Activated CD4-positive, alpha-beta T cell treated with anti-CD3 and anti-CD28 coated beads, Interleukin-2, amount 10 ng/mL, durations not matched to agents 24 days and 14 days (primary cell): Measurements from ENCODE around the gene CACNA2D3. TPM values are rescaled to one million over a fixed set of nuclear protein-coding genes. Genes with fewer than 3 reads are reported as not detected.

Experiments
- DNase-seq: peaks from one replicate; pipeline ENCODE4 v3.0.0; 2022
- H3K27ac Mint-ChIP-seq: one replicate; pipeline ENCODE4 v1.8.0; 2022; ENCODE audit warnings: mild to moderate bottlenecking, mixed read lengths
- H3K27me3 Mint-ChIP-seq: one replicate; pipeline ENCODE4 v1.8.0; 2022; ENCODE audit warnings: mixed read lengths
- H3K36me3 Mint-ChIP-seq: one replicate; pipeline ENCODE4 v1.8.0; 2022; ENCODE audit warnings: low read depth, mild to moderate bottlenecking, mixed read lengths
- H3K4me1 Mint-ChIP-seq: one replicate; pipeline ENCODE4 v1.8.0; 2021; ENCODE audit warnings: mixed read lengths
- H3K4me3 Mint-ChIP-seq: one replicate; pipeline ENCODE4 v1.8.0; 2022; ENCODE audit warnings: mild to moderate bottlenecking, moderate library complexity, mixed read lengths
- H3K9me3 Mint-ChIP-seq: one replicate; pipeline ENCODE4 v1.8.0; 2021; ENCODE audit warnings: mixed read lengths
- intact Hi-C: fragments of 100-400 bp; cut with micrococcal nuclease; formaldehyde crosslinking; loops from one replicate; pipeline ENCODE4 v1.15.1; 2023
- total RNA-seq: library from RNA; stranded (reverse); gene quantifications from 2 replicates; pipeline ENCODE4 v1.2.3, GENCODE V29; 2022

The CACNA2D3 gene
- total RNA-seq, 1 donor from 2014 or later, result not detected

- no peaks in the 10 kb centered on the region for H3K4me1 Mint-ChIP-seq
- intact Hi-C loops, result no loop called here
- no peaks in the 10 kb centered on the region for H3K9me3 Mint-ChIP-seq
- no peaks in the 10 kb centered on the region for H3K27me3 Mint-ChIP-seq
- no peaks in the 10 kb centered on the region for H3K36me3 Mint-ChIP-seq
- no peak overlapping the region for H3K4me3 Mint-ChIP-seq
- no peak for DNase-seq
- no peak overlapping the region for H3K27ac Mint-ChIP-seq
Measured at GRCh38 chr3:54137311-54137710, 15.0 kb downstream of the CACNA2D3 start.

GRCh38 chr3:54138937-54139547 lies 16.7 kb downstream of the CACNA2D3 start:
- no peaks in the 10 kb centered on the region for H3K9me3 Mint-ChIP-seq
- intact Hi-C loops, result no loop called here
- H3K4me3 Mint-ChIP-seq, result no peak overlapping the region

GRCh38 chr3:54139630-54140029 lies 17.3 kb downstream of the CACNA2D3 start:
- intact Hi-C loops, result no loop called here
- Mint-ChIP-seq H3K4me1 (no peaks in the 10 kb centered on the region), H3K27ac (no peak overlapping the region), H3K4me3 (no peak overlapping the region), H3K27me3 (no peaks in the 10 kb centered on the region), H3K9me3 (no peaks in the 10 kb centered on the region), H3K36me3 (no peaks in the 10 kb centered on the region)
- DNase-seq, result no peak

More at GRCh38 chr3:54138937-54139547, 16.7 kb downstream of the CACNA2D3 start:
- Mint-ChIP-seq H3K27me3 (no peaks in the 10 kb centered on the region), H3K36me3 (no peaks in the 10 kb centered on the region), H3K27ac (no peak overlapping the region), H3K4me1 (no peaks in the 10 kb centered on the region)
- no peak for DNase-seq

- DNase-seq, result no peak
- Mint-ChIP-seq H3K27ac (no peak overlapping the region), H3K27me3 (no peaks in the 10 kb centered on the region), H3K9me3 (no peaks in the 10 kb centered on the region), H3K4me1 (no peaks in the 10 kb centered on the region), H3K4me3 (no peak overlapping the region), H3K36me3 (no peaks in the 10 kb centered on the region)
- intact Hi-C loops, result no loop called here
Measured at GRCh38 chr3:54144284-54144683, 21.9 kb downstream of the CACNA2D3 start.

- Mint-ChIP-seq H3K36me3 (no peaks in the 10 kb centered on the region), H3K9me3 (no peaks in the 10 kb centered on the region), H3K4me3 (no peak overlapping the region), H3K27ac (no peak overlapping the region), H3K4me1 (no peaks in the 10 kb centered on the region), H3K27me3 (no peaks in the 10 kb centered on the region)
- DNase-seq, result no peak
- intact Hi-C loops, result no loop called here
Measured at GRCh38 chr3:54146506-54147239, 24.3 kb downstream of the CACNA2D3 start.

GRCh38 chr3:54150864-54151467 lies 28.6 kb downstream of the CACNA2D3 start:
- Mint-ChIP-seq H3K9me3 (no peaks in the 10 kb centered on the region), H3K4me3 (no peak overlapping the region), H3K4me1 (no peaks in the 10 kb centered on the region), H3K36me3 (no peaks in the 10 kb centered on the region), H3K27ac (no peak overlapping the region), H3K27me3 (no peaks in the 10 kb centered on the region)
- DNase-seq, result no peak
- intact Hi-C loops, result no loop called here

GRCh38 chr3:54153477-54153876 lies 31.1 kb downstream of the CACNA2D3 start:
- H3K27me3 Mint-ChIP-seq, result no peaks in the 10 kb centered on the region
- no peaks in the 10 kb centered on the region for H3K36me3 Mint-ChIP-seq
- H3K9me3 Mint-ChIP-seq, result no peaks in the 10 kb centered on the region
- DNase-seq, result no peak
- H3K4me1 Mint-ChIP-seq, result no peaks in the 10 kb centered on the region
- intact Hi-C loops, result no loop called here
- no peak overlapping the region for H3K4me3 Mint-ChIP-seq
- no peak overlapping the region for H3K27ac Mint-ChIP-seq

- Mint-ChIP-seq H3K27me3 (no peaks in the 10 kb centered on the region), H3K9me3 (no peaks in the 10 kb centered on the region), H3K4me3 (no peak overlapping the region), H3K27ac (no peak overlapping the region), H3K4me1 (no peaks in the 10 kb centered on the region), H3K36me3 (no peaks in the 10 kb centered on the region)
- intact Hi-C loops, result no loop called here
- DNase-seq, result no peak
Measured at GRCh38 chr3:54157860-54158259, 35.5 kb downstream of the CACNA2D3 start.

GRCh38 chr3:54159917-54160316 lies 37.6 kb downstream of the CACNA2D3 start:
- no peak overlapping the region for H3K4me3 Mint-ChIP-seq
- H3K9me3 Mint-ChIP-seq, result no peaks in the 10 kb centered on the region
- intact Hi-C loops, result no loop called here
- DNase-seq, result no peak
- H3K27me3 Mint-ChIP-seq, result no peaks in the 10 kb centered on the region
- H3K27ac Mint-ChIP-seq, result no peak overlapping the region
- H3K4me1 Mint-ChIP-seq, result no peaks in the 10 kb centered on the region
- H3K36me3 Mint-ChIP-seq, result no peaks in the 10 kb centered on the region

- H3K4me3 Mint-ChIP-seq, result no peak overlapping the region
- H3K27ac Mint-ChIP-seq, result no peak overlapping the region
- no peak for DNase-seq
- H3K9me3 Mint-ChIP-seq, result no peaks in the 10 kb centered on the region
- intact Hi-C loops, result no loop called here
- H3K4me1 Mint-ChIP-seq, result no peaks in the 10 kb centered on the region
- no peaks in the 10 kb centered on the region for H3K36me3 Mint-ChIP-seq
- H3K27me3 Mint-ChIP-seq, result no peaks in the 10 kb centered on the region
Measured at GRCh38 chr3:54163441-54163840, 41.1 kb downstream of the CACNA2D3 start.

- no peaks in the 10 kb centered on the region for H3K27me3 Mint-ChIP-seq
- no peak overlapping the region for H3K4me3 Mint-ChIP-seq
- DNase-seq, result no peak
- intact Hi-C loops, result no loop called here
- H3K36me3 Mint-ChIP-seq, result no peaks in the 10 kb centered on the region
- no peaks in the 10 kb centered on the region for H3K4me1 Mint-ChIP-seq
- H3K27ac Mint-ChIP-seq, result no peak overlapping the region
- H3K9me3 Mint-ChIP-seq, result no peaks in the 10 kb centered on the region
Measured at GRCh38 chr3:54164192-54164975, 42.0 kb downstream of the CACNA2D3 start.

GRCh38 chr3:54165865-54166264 lies 43.5 kb downstream of the CACNA2D3 start:
- intact Hi-C loops, result no loop called here
- DNase-seq, result no peak
- no peak overlapping the region for H3K4me3 Mint-ChIP-seq
- no peak overlapping the region for H3K27ac Mint-ChIP-seq
- no peaks in the 10 kb centered on the region for H3K9me3 Mint-ChIP-seq
- no peaks in the 10 kb centered on the region for H3K27me3 Mint-ChIP-seq
- no peaks in the 10 kb centered on the region for H3K36me3 Mint-ChIP-seq
- H3K4me1 Mint-ChIP-seq, result no peaks in the 10 kb centered on the region

GRCh38 chr3:54167999-54168398 lies 45.6 kb downstream of the CACNA2D3 start:
- intact Hi-C loops, result no loop called here
- Mint-ChIP-seq H3K9me3 (no peaks in the 10 kb centered on the region), H3K27me3 (no peaks in the 10 kb centered on the region), H3K27ac (no peak overlapping the region), H3K4me3 (no peak overlapping the region), H3K4me1 (no peaks in the 10 kb centered on the region), H3K36me3 (no peaks in the 10 kb centered on the region)
- DNase-seq, result no peak

- Mint-ChIP-seq H3K27ac (no peak overlapping the region), H3K36me3 (no peaks in the 10 kb centered on the region), H3K9me3 (no peaks in the 10 kb centered on the region), H3K4me1 (no peaks in the 10 kb centered on the region), H3K27me3 (no peaks in the 10 kb centered on the region), H3K4me3 (no peak overlapping the region)
- no peak for DNase-seq
- intact Hi-C loops, result no loop called here
Measured at GRCh38 chr3:54168451-54168850, 46.1 kb downstream of the CACNA2D3 start.
